Fibroblast of pulmonary artery (primary cell): ENCODE data around the gene PPP1R17.
A peak's percentile ranks its signal among the peaks of the same experiment; 100 is the strongest.

Experiments used
- DNase-seq: peaks from one replicate; pipeline ENCODE4 v3.0.0-alpha.2; 2010; ENCODE audit warnings: low read depth
- H3K4me3 ChIP-seq: replicated peaks from 2 replicates; pipeline ENCODE4 v1.5.1; 2011; ENCODE audit warnings: low read depth, mild to moderate bottlenecking, control low read depth, low read length, moderate library complexity
- TF ChIP-seq, protein P1 (sequence below): IDR thresholded peaks from 2 replicates; pipeline ENCODE4 v1.5.1; 2011; ENCODE audit warnings: mild to moderate bottlenecking, control low read depth, low read length, inconsistent platforms; ENCODE audit errors: missing control alignments

The PPP1R17 gene

DNA sequence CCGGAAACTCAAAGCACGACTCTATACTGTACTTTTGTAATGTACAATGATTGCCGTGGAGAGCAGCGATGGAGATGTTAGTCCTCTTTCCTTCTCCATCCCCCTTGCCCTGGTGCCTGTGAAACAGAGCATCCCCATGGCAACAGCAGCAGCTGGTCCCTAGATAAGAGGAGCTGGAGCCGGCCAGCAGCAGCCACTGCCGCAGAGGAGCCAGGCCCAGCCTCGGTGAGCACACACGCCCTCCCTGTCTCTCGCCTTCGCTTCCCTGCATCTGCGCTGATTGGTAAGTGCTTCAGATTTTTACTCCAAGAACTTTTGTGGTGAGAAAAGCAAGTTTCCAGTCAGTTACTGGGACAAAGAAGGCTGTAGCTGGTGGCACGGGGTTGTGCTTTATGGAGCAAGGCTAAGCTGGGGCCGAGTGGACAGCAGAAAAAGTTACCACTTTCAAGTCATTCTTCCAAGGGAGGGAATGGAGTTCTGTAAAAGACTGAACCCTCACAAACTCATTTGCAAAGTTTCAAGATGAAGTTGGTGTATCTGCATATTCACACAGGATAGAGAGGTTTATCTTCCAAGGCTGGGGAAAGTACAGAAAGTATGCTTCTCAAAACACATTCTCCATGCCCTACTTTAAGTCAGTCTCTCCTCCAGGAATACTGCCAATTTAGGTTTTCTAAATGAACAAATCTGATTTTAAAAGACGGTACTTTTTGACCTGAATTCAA, at the start of gene PPP1R17:
PPP1R17 (plus strand) TSS at position 192 of the 725 bp plus-strand sequence. CDS start 5,227 bp downstream, outside the sequence.
- no peak within 1 kb of the TSS for H3K4me3 ChIP-seq
- TF ChIP-seq, protein P1, sequence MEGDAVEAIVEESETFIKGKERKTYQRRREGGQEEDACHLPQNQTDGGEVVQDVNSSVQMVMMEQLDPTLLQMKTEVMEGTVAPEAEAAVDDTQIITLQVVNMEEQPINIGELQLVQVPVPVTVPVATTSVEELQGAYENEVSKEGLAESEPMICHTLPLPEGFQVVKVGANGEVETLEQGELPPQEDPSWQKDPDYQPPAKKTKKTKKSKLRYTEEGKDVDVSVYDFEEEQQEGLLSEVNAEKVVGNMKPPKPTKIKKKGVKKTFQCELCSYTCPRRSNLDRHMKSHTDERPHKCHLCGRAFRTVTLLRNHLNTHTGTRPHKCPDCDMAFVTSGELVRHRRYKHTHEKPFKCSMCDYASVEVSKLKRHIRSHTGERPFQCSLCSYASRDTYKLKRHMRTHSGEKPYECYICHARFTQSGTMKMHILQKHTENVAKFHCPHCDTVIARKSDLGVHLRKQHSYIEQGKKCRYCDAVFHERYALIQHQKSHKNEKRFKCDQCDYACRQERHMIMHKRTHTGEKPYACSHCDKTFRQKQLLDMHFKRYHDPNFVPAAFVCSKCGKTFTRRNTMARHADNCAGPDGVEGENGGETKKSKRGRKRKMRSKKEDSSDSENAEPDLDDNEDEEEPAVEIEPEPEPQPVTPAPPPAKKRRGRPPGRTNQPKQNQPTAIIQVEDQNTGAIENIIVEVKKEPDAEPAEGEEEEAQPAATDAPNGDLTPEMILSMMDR, result no peak
- DNase-seq, result no peak

DNA sequence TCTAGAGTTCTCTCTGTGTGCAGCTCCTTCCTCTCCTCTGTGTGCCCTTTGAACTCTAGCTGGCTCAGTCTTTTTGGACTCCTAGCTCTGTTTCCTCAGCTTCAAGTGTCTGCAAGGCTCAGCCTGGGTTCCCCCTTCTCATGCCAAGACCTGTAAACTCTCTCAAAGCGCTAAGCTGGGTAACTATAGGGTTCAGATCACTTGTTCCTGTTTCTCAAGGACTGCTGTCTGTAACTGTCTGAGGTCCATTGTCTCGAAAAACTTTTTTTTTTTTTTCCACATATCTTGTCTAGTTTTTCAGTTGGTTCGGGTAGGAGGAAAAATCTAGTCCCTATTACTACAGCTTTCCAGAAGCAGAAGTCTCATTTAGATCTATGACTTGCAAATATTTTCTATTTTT, 46.6 kb upstream of the PPP1R17 start:
- TF ChIP-seq, protein P1, result no peak
- DNase-seq, result no peak
- no peak overlapping the region for H3K4me3 ChIP-seq

DNA sequence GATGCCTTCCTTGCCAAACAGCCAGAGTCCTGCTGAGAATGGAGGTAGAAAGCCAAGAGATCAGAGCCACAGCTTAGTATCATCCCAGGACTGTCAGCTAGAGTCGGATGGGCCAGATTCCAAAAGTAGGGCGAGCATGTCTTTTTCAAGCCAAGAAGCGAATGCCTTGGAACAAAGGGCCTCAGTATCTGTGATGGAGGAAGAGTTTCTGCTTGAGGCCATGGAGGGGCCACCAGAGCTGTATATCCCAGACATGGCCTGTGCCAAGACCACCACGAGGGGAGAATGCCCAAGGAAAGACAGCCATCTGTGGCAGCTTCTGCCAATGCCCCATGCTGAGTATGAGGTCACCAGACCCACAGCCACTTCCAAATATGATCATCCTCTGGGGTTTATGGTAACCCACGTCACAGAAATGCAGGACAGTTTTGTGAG, 44.3 kb upstream of the PPP1R17 start:
- H3K4me3 ChIP-seq, result no peak overlapping the region
- TF ChIP-seq, protein P1, result no peak
- DNase-seq, result no peak

DNA sequence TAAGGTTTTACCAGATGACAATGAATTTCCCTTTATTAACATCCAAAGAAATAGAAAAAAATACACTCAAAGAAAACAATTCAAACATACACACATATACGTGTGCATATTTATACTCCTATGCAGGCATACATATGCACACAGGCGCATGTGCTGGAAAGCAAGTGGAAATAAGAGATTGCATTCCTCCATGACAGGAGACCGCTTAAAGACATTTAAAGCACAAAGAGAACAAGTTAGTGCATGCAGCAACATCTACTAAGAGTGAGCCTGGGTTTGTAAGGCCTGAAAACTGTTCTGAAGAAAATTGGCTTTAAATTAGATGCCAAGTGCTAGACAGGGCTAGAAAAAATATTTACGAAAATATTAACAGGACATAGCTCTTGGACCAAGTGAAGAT, 40.1 kb upstream of the PPP1R17 start:
- DNase-seq, result no peak
- H3K4me3 ChIP-seq, result no peak overlapping the region
- TF ChIP-seq, protein P1, result no peak

DNA sequence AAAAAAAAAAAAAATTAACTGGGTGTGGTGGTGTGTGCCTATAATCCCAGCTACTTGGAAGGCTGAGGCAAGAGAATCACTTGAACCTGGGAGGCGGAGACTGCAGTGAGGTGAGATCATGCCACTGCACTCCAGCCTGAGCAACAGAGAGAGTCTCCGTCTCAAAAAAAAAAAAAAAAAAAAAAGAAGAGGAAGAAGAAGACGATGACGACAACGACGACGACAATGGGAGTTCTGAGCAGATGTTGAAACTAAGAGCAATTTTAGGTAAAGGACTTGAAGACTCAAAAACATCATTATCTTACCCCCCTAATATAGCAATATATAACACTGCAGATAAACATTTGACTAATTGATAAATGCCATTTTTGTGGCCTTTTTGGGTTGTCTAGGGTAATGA, 39.5 kb upstream of the PPP1R17 start:
- DNase-seq, result no peak
- TF ChIP-seq, protein P1, result no peak
- H3K4me3 ChIP-seq, result no peak overlapping the region

DNA sequence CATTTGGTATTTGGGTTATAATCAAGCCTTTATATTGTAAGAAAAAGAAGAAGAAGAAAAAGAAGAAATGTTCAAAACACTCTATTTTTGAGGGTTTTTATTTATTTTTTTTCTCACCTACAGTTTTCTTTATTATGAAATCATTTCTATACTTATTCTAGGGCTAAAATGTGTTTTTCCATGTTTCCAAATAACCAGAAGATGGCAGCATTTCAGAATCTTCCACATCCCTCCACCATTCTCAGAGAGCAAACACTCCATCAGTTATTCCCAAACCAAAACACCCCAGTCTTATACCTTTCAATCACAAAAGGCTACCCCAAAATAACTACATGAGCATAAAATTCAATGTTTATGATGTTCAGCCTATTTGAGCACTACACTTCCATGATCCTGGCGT, 38.7 kb upstream of the PPP1R17 start:
- peak; percentile 7 for DNase-seq
- TF ChIP-seq, protein P1, result peak; percentile 23
- H3K4me3 ChIP-seq, result no peak overlapping the region

DNA sequence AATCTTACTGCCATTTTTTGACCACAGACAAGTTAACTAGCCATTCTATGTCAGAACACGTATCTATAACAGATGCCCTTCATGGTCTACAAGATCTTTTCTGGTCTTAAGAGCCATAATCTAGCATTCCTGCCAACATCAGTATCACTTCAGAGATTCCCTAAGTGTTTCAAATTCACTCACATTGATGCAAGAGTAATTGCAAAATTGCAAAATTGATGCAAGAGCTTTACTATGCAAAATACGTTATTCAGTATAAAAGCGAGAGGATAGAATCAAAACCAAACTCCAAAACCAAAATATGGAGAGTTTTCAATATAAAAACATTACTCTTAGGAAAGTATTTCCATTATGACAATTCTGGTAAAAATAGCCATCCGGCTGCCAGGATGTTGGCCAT, 38.1 kb upstream of the PPP1R17 start:
- no peak overlapping the region for H3K4me3 ChIP-seq

More for the DNA sequence above, 38.1 kb upstream of the PPP1R17 start:
- DNase-seq, result no peak
- TF ChIP-seq, protein P1, result no peak
